ENCODE data around the gene PGA4.
"Not testable (repeated sequence)": the region's sequence is repeated elsewhere in the genome, so short reads cannot be mapped to it uniquely, and the experiment has no call there.

The PGA4 gene

GRCh38 chr11:61204502-61205059 lies 17.6 kb upstream of the PGA4 start:
- DNase-seq (ENCODE audit: low read depth in 2 of 2) = not testable (repeated sequence)

DNA sequence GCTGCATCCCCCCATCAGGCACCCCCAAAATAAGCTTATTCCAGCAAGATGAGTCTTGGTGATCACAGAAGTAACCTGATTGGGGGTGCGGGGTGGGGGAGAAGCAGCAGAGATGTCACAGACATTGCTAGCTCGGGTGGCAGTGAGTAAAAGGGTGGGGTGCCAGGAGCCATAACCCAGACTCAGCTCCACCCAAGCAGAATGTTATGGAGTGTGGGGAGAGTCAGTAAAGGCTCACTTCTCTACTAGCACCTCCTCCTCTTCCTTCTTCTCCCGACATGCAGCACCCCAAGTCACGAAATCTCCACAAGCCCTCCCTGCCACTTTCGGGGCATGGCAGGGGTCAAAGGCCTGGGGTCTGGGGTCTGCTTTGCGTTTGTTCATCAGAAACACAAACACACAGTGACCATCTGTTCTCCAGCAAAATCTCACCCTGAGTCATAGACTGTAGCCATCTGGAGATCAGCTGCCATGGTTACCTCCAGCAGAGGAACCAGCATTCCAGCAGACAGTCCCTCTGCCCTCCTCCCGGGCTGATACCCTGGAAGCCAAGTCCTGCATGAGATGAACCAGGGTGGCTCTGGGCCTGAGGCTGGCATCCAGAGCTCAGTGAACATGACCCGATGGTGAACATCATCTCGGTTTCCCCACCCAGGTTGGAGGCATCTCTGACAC lies 14.4 kb upstream of the PGA4 start:
- DNase-seq (ENCODE audit: low read depth in 2 of 2) = not testable (repeated sequence)

DNA sequence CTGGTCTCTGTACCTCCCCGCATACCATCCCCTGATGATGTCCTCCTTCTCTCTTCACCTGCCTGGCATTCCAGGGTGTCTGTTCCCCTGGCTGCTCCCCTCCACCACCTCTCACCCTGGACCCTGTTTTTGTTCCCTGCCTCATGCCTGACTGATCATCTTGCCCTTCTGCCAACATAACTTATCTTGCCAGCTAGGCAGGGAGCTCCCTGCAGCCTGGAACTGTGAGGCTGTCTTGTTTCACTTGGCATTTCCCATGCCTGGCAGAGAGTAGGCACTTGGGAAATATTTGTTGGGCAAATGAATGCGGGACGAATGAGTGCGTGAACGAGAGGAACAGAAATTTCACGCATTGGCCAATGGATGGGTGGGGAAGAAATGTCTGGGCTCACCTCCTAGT lies 11.5 kb upstream of the PGA4 start:
- not testable (repeated sequence) for DNase-seq (ENCODE audit: low read depth in 2 of 2)

- not testable (repeated sequence) for DNase-seq (ENCODE audit: low read depth in 2 of 2)
Observed at GRCh38 chr11:61211327-61211952, 10.7 kb upstream of the PGA4 start.

GRCh38 chr11:61212202-61212601 lies 9.9 kb upstream of the PGA4 start:
- DNase-seq (ENCODE audit: low read depth in 2 of 2) = not testable (repeated sequence)

- not testable (repeated sequence) for DNase-seq (ENCODE audit: low read depth in 2 of 2)
Observed at GRCh38 chr11:61213711-61214324, 8.3 kb upstream of the PGA4 start.

DNA sequence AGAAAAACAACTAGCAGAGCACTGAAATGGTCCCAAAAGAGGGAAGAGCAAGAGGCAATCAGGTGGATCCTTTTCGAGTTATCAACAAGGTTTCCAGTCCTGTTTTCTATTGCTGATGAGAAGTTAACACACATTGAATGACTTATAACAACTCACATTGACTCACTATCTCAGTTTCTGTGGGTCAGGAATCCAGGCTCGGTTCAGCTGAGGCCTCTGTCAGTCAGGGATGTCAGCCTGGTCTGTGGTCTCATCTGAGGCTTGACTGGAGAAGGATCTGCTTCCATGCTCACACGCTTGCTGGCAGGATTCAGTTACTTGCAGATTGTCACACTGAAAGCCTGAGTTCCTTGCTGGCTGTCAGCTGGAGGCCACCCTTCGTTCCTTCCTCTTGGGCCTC lies 3.8 kb upstream of the PGA4 start:
- not testable (repeated sequence) for DNase-seq (ENCODE audit: low read depth in 2 of 2)

GRCh38 chr11:61219016-61219415 lies 3.1 kb upstream of the PGA4 start:
- not testable (repeated sequence) for DNase-seq (ENCODE audit: low read depth in 2 of 2)

GRCh38 chr11:61222692-61223091 lies 545 bp downstream of the PGA4 start:
- DNase-seq (ENCODE audit: low read depth in 2 of 2) = not testable (repeated sequence)

DNA sequence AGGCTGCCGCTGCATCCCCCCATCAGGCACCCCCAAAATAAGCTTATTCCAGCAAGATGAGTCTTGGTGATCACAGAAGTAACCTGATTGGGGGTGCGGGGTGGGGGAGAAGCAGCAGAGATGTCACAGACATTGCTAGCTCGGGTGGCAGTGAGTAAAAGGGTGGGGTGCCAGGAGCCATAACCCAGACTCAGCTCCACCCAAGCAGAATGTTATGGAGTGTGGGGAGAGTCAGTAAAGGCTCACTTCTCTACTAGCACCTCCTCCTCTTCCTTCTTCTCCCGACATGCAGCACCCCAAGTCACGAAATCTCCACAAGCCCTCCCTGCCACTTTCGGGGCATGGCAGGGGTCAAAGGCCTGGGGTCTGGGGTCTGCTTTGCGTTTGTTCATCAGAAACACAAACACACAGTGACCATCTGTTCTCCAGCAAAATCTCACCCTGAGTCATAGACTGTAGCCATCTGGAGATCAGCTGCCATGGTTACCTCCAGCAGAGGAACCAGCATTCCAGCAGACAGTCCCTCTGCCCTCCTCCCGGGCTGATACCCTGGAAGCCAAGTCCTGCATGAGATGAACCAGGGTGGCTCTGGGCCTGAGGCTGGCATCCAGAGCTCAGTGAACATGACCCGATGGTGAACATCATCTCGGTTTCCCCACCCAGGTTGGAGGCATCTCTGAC lies 4.5 kb downstream of the PGA4 start:
- not testable (repeated sequence) for DNase-seq (ENCODE audit: low read depth in 2 of 2)

DNA sequence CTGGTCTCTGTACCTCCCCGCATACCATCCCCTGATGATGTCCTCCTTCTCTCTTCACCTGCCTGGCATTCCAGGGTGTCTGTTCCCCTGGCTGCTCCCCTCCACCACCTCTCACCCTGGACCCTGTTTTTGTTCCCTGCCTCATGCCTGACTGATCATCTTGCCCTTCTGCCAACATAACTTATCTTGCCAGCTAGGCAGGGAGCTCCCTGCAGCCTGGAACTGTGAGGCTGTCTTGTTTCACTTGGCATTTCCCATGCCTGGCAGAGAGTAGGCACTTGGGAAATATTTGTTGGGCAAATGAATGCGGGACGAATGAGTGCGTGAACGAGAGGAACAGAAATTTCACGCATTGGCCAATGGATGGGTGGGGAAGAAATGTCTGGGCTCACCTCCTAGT lies 7.3 kb downstream of the PGA4 start:
- DNase-seq (ENCODE audit: low read depth in 2 of 2) = not testable (repeated sequence)

DNA sequence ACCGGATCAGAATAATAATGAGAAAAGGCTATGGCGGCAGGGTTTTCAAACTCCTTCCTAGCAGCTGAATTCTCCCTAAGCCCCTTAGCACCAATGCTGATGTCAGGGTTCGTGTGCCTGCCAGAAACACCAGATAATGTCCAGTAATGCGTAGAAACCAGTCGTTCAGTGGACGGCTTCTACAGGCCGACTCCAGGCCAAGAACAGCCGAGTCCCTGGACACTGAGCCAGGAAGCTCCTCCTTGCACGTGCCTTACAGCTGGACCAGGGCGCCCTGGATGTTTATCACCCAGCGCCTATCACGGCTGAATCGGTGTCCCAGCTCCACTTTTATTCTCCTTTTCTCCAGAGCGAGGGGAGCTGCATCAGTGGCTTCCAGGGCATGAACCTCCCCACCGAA lies 8.9 kb downstream of the PGA4 start:
- not testable (repeated sequence) for DNase-seq (ENCODE audit: low read depth in 2 of 2)

- not testable (repeated sequence) for DNase-seq (ENCODE audit: low read depth in 2 of 2)
Observed at GRCh38 chr11:61231585-61231984, 9.4 kb downstream of the PGA4 start.

- not testable (repeated sequence) for DNase-seq (ENCODE audit: low read depth in 2 of 2)
Observed at GRCh38 chr11:61232548-61233145, 10.5 kb downstream of the PGA4 start.

- not testable (repeated sequence) for DNase-seq (ENCODE audit: low read depth in 2 of 2)
Observed at GRCh38 chr11:61237130-61237529, 15.0 kb downstream of the PGA4 start.

GRCh38 chr11:61240288-61240687 lies 18.1 kb downstream of the PGA4 start:
- not testable (repeated sequence) for DNase-seq (ENCODE audit: low read depth in 2 of 2)

DNA sequence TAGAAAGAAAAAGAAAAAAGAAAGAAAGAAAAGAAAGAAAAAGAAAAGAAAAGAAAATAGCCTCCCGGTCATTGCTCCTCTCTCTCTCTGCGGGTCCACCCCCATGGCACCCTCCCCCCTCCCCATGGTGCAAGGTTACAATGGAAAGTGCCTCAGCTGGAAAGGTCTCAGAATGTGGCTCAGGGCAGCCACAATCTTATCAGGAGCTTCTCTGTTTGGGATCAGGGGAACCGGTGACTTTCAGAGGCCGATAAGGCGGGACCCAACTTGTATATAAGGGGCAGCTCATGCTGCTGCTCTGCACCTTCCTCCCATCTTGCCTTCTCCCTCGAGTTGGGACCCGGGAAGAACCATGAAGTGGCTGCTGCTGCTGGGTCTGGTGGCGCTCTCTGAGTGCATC lies 18.7 kb downstream of the PGA4 start, which contains the start of gene PGA5:
Gene PGA5 (plus strand): TSS at position 301 of the 400 bp plus-strand sequence. CDS start 52 bp downstream, at position 353.
- not testable (repeated sequence) for DNase-seq (ENCODE audit: low read depth in 2 of 2)

GRCh38 chr11:61241526-61241925 lies 19.4 kb downstream of the PGA4 start:
- not testable (repeated sequence) for DNase-seq (ENCODE audit: low read depth in 2 of 2)

GRCh38 chr11:61245284-61245964 lies 23.3 kb downstream of the PGA4 start:
- DNase-seq (ENCODE audit: low read depth in 2 of 2) = not testable (repeated sequence)

- not testable (repeated sequence) for DNase-seq (ENCODE audit: low read depth in 2 of 2)
Observed at GRCh38 chr11:61248071-61248470, 25.9 kb downstream of the PGA4 start.

GRCh38 chr11:61249201-61249600 lies 27.1 kb downstream of the PGA4 start:
- not testable (repeated sequence) for DNase-seq (ENCODE audit: low read depth in 2 of 2)

Measured in stimulated activated CD4-positive, alpha-beta T cell treated with anti-CD3 and anti-CD28 coated beads, Interleukin-4, amount 100 ng/mL, for 48 hours (primary cell).